A673 (cell line): Measurements from ENCODE around the gene ALKBH7.

ENCODE experiments used
- EZH2 ChIP-seq: fragments of 200-600 bp; sonication (generic); IDR thresholded peaks from 2 replicates; pipeline ENCODE4 v1.6.1; 2017; ENCODE audit warnings: borderline replicate concordance, low read depth, mild to moderate bottlenecking, mixed read lengths, antibody characterized with exemption, low read length; ENCODE audit not compliant: poor library complexity, severe bottlenecking
- TF ChIP-seq, protein P1 (sequence below): fragments of 300-800, 200-600 bp; sonication (generic); conservative IDR thresholded peaks from 2 replicates; pipeline ENCODE4 v1.5.1; 2017; ENCODE audit warnings: low read depth, mild to moderate bottlenecking, antibody characterized with exemption, low read length, moderate library complexity, mixed read lengths

DNA sequence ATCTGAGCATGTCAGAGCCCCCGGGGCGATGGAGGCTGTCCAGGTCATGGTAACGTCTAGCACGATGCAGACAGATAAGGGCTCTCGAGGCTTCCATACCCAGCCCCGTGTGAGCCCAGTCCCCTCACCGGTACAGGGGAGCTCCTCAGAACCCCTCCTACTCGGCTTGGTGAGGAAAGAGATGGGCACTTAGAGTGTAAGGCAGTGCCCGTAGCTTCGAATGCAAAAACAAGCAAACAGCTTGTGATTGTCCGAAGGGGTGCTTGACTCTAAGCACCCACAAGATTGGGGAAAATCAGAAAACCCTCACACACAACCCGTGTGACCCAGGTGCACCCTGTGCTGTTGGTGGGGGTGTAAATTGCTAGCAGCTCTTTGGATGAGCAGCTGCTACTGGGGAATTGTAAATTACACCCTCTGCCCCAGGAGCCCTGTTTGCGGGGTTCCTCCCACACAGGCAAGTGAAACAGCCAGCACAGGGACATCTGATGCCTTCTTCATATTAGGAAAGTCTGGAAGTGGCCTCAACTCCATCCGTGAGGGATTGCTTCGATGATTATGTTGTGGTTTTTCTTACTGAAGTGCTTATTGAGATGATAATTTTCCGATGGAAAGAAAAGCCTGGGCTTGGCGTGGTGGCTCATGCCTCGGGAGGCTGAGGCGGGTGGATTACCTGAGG is 4.1 kb downstream of the ALKBH7 start:
- no peak for TF ChIP-seq EZH2
- TF ChIP-seq, protein P1, sequence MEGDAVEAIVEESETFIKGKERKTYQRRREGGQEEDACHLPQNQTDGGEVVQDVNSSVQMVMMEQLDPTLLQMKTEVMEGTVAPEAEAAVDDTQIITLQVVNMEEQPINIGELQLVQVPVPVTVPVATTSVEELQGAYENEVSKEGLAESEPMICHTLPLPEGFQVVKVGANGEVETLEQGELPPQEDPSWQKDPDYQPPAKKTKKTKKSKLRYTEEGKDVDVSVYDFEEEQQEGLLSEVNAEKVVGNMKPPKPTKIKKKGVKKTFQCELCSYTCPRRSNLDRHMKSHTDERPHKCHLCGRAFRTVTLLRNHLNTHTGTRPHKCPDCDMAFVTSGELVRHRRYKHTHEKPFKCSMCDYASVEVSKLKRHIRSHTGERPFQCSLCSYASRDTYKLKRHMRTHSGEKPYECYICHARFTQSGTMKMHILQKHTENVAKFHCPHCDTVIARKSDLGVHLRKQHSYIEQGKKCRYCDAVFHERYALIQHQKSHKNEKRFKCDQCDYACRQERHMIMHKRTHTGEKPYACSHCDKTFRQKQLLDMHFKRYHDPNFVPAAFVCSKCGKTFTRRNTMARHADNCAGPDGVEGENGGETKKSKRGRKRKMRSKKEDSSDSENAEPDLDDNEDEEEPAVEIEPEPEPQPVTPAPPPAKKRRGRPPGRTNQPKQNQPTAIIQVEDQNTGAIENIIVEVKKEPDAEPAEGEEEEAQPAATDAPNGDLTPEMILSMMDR, result no peak
